Keratinocyte (primary cell): ENCODE measurements around the gene ZNF217.

Experiments
- CTCF ChIP-seq, 3 experiments: IDR thresholded peaks in 1 of 3; conservative IDR thresholded peaks in 1 of 3; optimal IDR thresholded peaks in 1 of 3; 2 replicates in 2 of 3; 3 replicates in 1 of 3; pipeline versions ENCODE3 to v1.5.1; 2011; ENCODE audit warnings: low read length in 3 of 3, mild to moderate bottlenecking in 3 of 3, moderate library complexity in 2 of 3, control low read depth in 1 of 3, inconsistent platforms in 1 of 3; ENCODE audit not compliant: insufficient read depth in 2 of 3; ENCODE audit errors: extremely low read depth in 1 of 3
- EZH2 ChIP-seq: IDR thresholded peaks from one replicate; pipeline ENCODE4 v1.6.1; 2012; ENCODE audit warnings: inconsistent platforms, mild to moderate bottlenecking, low read length, moderate library complexity

GRCh38 chr20:53582251-53582570 is 11.4 kb downstream of the ZNF217 start:
- TF ChIP-seq CTCF (optimal IDR thresholded peaks at IDR 0.05 in 1 of 3, IDR thresholded peaks at IDR 0.05 in 1 of 3, conservative IDR thresholded peaks at IDR 0.05 in 1 of 3; ENCODE audit: extremely low read depth in 1 of 3, insufficient read depth in 2 of 3, low read length in 3 of 3), result no peak
- TF ChIP-seq EZH2, result no peak
